CD4-positive, alpha-beta memory T cell (primary cell): ENCODE data around the gene RABGAP1L. TPM values are rescaled to one million over a fixed set of nuclear protein-coding genes. Genes with fewer than 3 reads are reported as not detected.

Source experiments
- CTCF ChIA-PET: fragments of 350-600 bp; sonication (Branson Sonifier 250); formaldehyde crosslinking; loops from one replicate; lab custom pipeline; 2021; ENCODE audit warnings: inconsistent platforms; ENCODE audit not compliant: partially characterized antibody; lab: Charles Lee
- POLR2A ChIA-PET: fragments of 350-600 bp; sonication (Branson Sonifier 250); formaldehyde crosslinking; loops from one replicate; lab custom pipeline; 2021; ENCODE audit not compliant: partially characterized antibody; lab: Charles Lee
- DNase-seq, 5 donors: peaks; one replicate each; pipeline versions ENCODE4 v3.0.0 to v3.0.0-alpha.2; 2020 to 2022; ENCODE audit warnings: mixed read lengths in 1 of 5
- H3K27ac ChIP-seq: one replicate; pipeline ENCODE4 v1.7.0; 2013; ENCODE audit warnings: low read depth, low read length
- H3K27me3 ChIP-seq: 2 replicates; pipeline ENCODE4 v1.7.0; 2013; ENCODE audit warnings: mild to moderate bottlenecking, low read length, moderate library complexity; ENCODE audit not compliant: insufficient read depth
- H3K36me3 ChIP-seq: 2 replicates; pipeline ENCODE4 v1.7.0; 2013; ENCODE audit warnings: mild to moderate bottlenecking, low read length, moderate library complexity; ENCODE audit not compliant: insufficient read depth
- H3K4me1 ChIP-seq: 2 replicates; pipeline ENCODE4 v1.7.0; 2013; ENCODE audit warnings: mild to moderate bottlenecking, low read length, moderate library complexity; ENCODE audit not compliant: insufficient read depth
- H3K4me3 ChIP-seq, 2 donors: one replicate each; pipeline ENCODE4 v1.7.0; 2013; ENCODE audit warnings: low read length in 2 of 2, mild to moderate bottlenecking in 1 of 2
- H3K9me3 ChIP-seq, 2 donors: one replicate each; pipeline ENCODE4 v1.7.0; 2013; ENCODE audit warnings: low read length in 2 of 2, control low read depth in 1 of 2; ENCODE audit not compliant: control insufficient read depth in 1 of 2
- H3K27ac Mint-ChIP-seq, 7 donors: one replicate each; pipeline ENCODE4 v1.8.0; 2020 to 2021; ENCODE audit warnings: mixed read lengths in 7 of 7, mild to moderate bottlenecking in 6 of 7, inconsistent platforms in 3 of 7, moderate library complexity in 3 of 7
- H3K27me3 Mint-ChIP-seq, 2 donors: one replicate each; pipeline ENCODE4 v1.8.0; 2020 to 2021; ENCODE audit warnings: mixed read lengths in 2 of 2
- H3K36me3 Mint-ChIP-seq, 2 donors: one replicate each; pipeline ENCODE4 v1.8.0; 2020 to 2021; ENCODE audit warnings: mixed read lengths in 2 of 2, inconsistent platforms in 1 of 2, mild to moderate bottlenecking in 1 of 2
- H3K4me1 Mint-ChIP-seq, 4 donors: one replicate each; pipeline ENCODE4 v1.8.0; 2020 to 2021; ENCODE audit warnings: mixed read lengths in 4 of 4, mild to moderate bottlenecking in 1 of 4
- H3K4me3 Mint-ChIP-seq, 8 donors: one replicate each; pipeline ENCODE4 v1.8.0; 2020 to 2021; ENCODE audit warnings: mixed read lengths in 8 of 8, mild to moderate bottlenecking in 7 of 8, moderate library complexity in 6 of 8, inconsistent platforms in 3 of 8
- H3K9me3 Mint-ChIP-seq, 8 donors: one replicate each; pipeline ENCODE4 v1.8.0; 2020 to 2021; ENCODE audit warnings: mixed read lengths in 8 of 8, mild to moderate bottlenecking in 5 of 8, inconsistent platforms in 3 of 8, moderate library complexity in 1 of 8
- intact Hi-C: fragments of 100-400 bp; cut with micrococcal nuclease; formaldehyde crosslinking; loops from one replicate; pipeline ENCODE4 v1.15.1; 2023
- polyA plus RNA-seq, 2 donors: library from polyadenylated mRNA; unstranded; fragments of 300-500 nt; fragmentation: Illumina TruSeq; gene quantifications; one replicate each; pipeline ENCODE4 v1.2.3, GENCODE V29; 2021
- total RNA-seq, 2 experiments: library from RNA; stranded (reverse); gene quantifications; one replicate each; pipeline ENCODE4 v1.2.3, GENCODE V29; 2021

The RABGAP1L gene
- total and polyA plus RNA-seq, 4 experiments from 2014 or later = 75.7 to 114 (median 96.8) TPM

- ChIA-PET CTCF (no interaction called here), POLR2A (no interaction called here)
- H3K36me3 ChIP-seq = no peaks in the 10 kb centered on the region
- H3K4me1 Mint-ChIP-seq = peaks cover 22 to 43% (median 37%) of the 10 kb centered on the region in 4 donors
- H3K27ac Mint-ChIP-seq = no peak overlapping the region
- peaks cover 7% of the 10 kb centered on the region for H3K4me1 ChIP-seq
- no peak overlapping the region for H3K4me3 ChIP-seq
- H3K36me3 Mint-ChIP-seq = peaks cover 2 to 6% of the 10 kb centered on the region in 2 donors
- H3K27me3 Mint-ChIP-seq = no peaks in the 10 kb centered on the region
- H3K4me3 Mint-ChIP-seq = no peak overlapping the region
- no peak overlapping the region for H3K27ac ChIP-seq
- H3K9me3 Mint-ChIP-seq = peaks cover 0 to 4% (median 2%) of the 10 kb centered on the region in 8 donors
- no peaks in the 10 kb centered on the region for H3K9me3 ChIP-seq
- no peaks in the 10 kb centered on the region for H3K27me3 ChIP-seq
- DNase-seq = no peak
- intact Hi-C loops = no loop called here
Measured at GRCh38 chr1:174415506-174415905, 256.2 kb downstream of the RABGAP1L start.

GRCh38 chr1:174417921-174418320, 258.6 kb downstream of the RABGAP1L start:
- ChIA-PET CTCF (no interaction called here), POLR2A (no interaction called here)
- H3K4me1 Mint-ChIP-seq = peaks cover 11 to 20% (median 16%) of the 10 kb centered on the region in 4 donors
- intact Hi-C loops = no loop called here
- H3K36me3 Mint-ChIP-seq = peaks cover 2 to 10% of the 10 kb centered on the region in 2 donors
- Histone ChIP-seq H3K4me1 (peaks cover 7% of the 10 kb centered on the region), H3K27me3 (no peaks in the 10 kb centered on the region), H3K36me3 (no peaks in the 10 kb centered on the region), H3K9me3 (no peaks in the 10 kb centered on the region), H3K4me3 (no peak overlapping the region), H3K27ac (no peak overlapping the region)
- DNase-seq = no peak
- H3K27me3 Mint-ChIP-seq = no peaks in the 10 kb centered on the region
- H3K9me3 Mint-ChIP-seq = peaks cover 0 to 2% (median 0%) of the 10 kb centered on the region in 8 donors
- no peak overlapping the region for H3K27ac Mint-ChIP-seq
- H3K4me3 Mint-ChIP-seq = no peak overlapping the region

- H3K4me3 ChIP-seq = no peak overlapping the region
- H3K27ac ChIP-seq = no peak overlapping the region
- H3K4me1 ChIP-seq = no peaks in the 10 kb centered on the region
- H3K4me1 Mint-ChIP-seq = peaks cover 2 to 8% (median 6%) of the 10 kb centered on the region in 4 donors
- H3K9me3 Mint-ChIP-seq = no peaks in the 10 kb centered on the region
- H3K9me3 ChIP-seq = no peaks in the 10 kb centered on the region
- no peaks in the 10 kb centered on the region for H3K27me3 ChIP-seq
- intact Hi-C loops = no loop called here
- peaks cover 0 to 10% of the 10 kb centered on the region in 2 donors for H3K36me3 Mint-ChIP-seq
- no peak overlapping the region for H3K27ac Mint-ChIP-seq
- no peak overlapping the region for H3K4me3 Mint-ChIP-seq
- DNase-seq = no peak
- CTCF ChIA-PET = no interaction called here
- POLR2A ChIA-PET = no interaction called here
- H3K36me3 ChIP-seq = no peaks in the 10 kb centered on the region
- H3K27me3 Mint-ChIP-seq = no peaks in the 10 kb centered on the region
Measured at GRCh38 chr1:174425121-174425520, 265.8 kb downstream of the RABGAP1L start.

- Mint-ChIP-seq H3K27ac (no peak overlapping the region), H3K9me3 (no peaks in the 10 kb centered on the region), H3K36me3 (peaks cover 0 to 6% of the 10 kb centered on the region in 2 donors), H3K4me3 (no peak overlapping the region), H3K27me3 (no peaks in the 10 kb centered on the region), H3K4me1 (peaks cover 2 to 9% (median 8%) of the 10 kb centered on the region in 4 donors)
- Histone ChIP-seq H3K4me3 (no peak overlapping the region), H3K36me3 (no peaks in the 10 kb centered on the region), H3K27me3 (no peaks in the 10 kb centered on the region), H3K27ac (no peak overlapping the region), H3K4me1 (no peaks in the 10 kb centered on the region), H3K9me3 (no peaks in the 10 kb centered on the region)
- DNase-seq = no peak
- intact Hi-C loops = no loop called here
- CTCF ChIA-PET = no interaction called here
- POLR2A ChIA-PET = no interaction called here
Measured at GRCh38 chr1:174426153-174426552, 266.8 kb downstream of the RABGAP1L start.

GRCh38 chr1:174428033-174428432, 268.7 kb downstream of the RABGAP1L start:
- Mint-ChIP-seq H3K4me1 (peaks cover 2 to 11% (median 8%) of the 10 kb centered on the region in 4 donors), H3K27me3 (no peaks in the 10 kb centered on the region), H3K4me3 (no peak overlapping the region), H3K27ac (no peak overlapping the region), H3K36me3 (no peaks in the 10 kb centered on the region), H3K9me3 (no peaks in the 10 kb centered on the region)
- no peak overlapping the region for H3K4me3 ChIP-seq
- ChIA-PET CTCF (no interaction called here), POLR2A (no interaction called here)
- H3K27ac ChIP-seq = no peak overlapping the region
- DNase-seq = no peak
- no peaks in the 10 kb centered on the region for H3K4me1 ChIP-seq
- no peaks in the 10 kb centered on the region for H3K27me3 ChIP-seq
- no peaks in the 10 kb centered on the region for H3K9me3 ChIP-seq
- no peaks in the 10 kb centered on the region for H3K36me3 ChIP-seq
- intact Hi-C loops = no loop called here

- Histone ChIP-seq H3K27me3 (no peaks in the 10 kb centered on the region), H3K36me3 (no peaks in the 10 kb centered on the region), H3K4me1 (no peaks in the 10 kb centered on the region), H3K9me3 (no peaks in the 10 kb centered on the region), H3K4me3 (no peak overlapping the region), H3K27ac (no peak overlapping the region)
- no peaks in the 10 kb centered on the region for H3K27me3 Mint-ChIP-seq
- H3K27ac Mint-ChIP-seq = no peak overlapping the region
- H3K4me3 Mint-ChIP-seq = no peak overlapping the region
- intact Hi-C loops = no loop called here
- peaks cover 2 to 11% (median 8%) of the 10 kb centered on the region in 4 donors for H3K4me1 Mint-ChIP-seq
- no peak for DNase-seq
- no peaks in the 10 kb centered on the region for H3K36me3 Mint-ChIP-seq
- H3K9me3 Mint-ChIP-seq = no peaks in the 10 kb centered on the region
- ChIA-PET CTCF (no interaction called here), POLR2A (no interaction called here)
Measured at GRCh38 chr1:174428739-174429138, 269.4 kb downstream of the RABGAP1L start.

- DNase-seq = no peak
- H3K4me3 Mint-ChIP-seq = no peak overlapping the region
- Histone ChIP-seq H3K27ac (no peak overlapping the region), H3K27me3 (no peaks in the 10 kb centered on the region), H3K9me3 (no peaks in the 10 kb centered on the region), H3K4me3 (no peak overlapping the region), H3K4me1 (no peaks in the 10 kb centered on the region), H3K36me3 (no peaks in the 10 kb centered on the region)
- POLR2A ChIA-PET = no interaction called here
- CTCF ChIA-PET = no interaction called here
- intact Hi-C loops = no loop called here
- peaks cover 4 to 9% of the 10 kb centered on the region in 2 donors for H3K36me3 Mint-ChIP-seq
- H3K27ac Mint-ChIP-seq = no peak overlapping the region
- H3K27me3 Mint-ChIP-seq = no peaks in the 10 kb centered on the region
- H3K4me1 Mint-ChIP-seq = peaks cover 0 to 6% (median 1%) of the 10 kb centered on the region in 4 donors
- H3K9me3 Mint-ChIP-seq = peaks cover 0 to 4% (median 0%) of the 10 kb centered on the region in 8 donors
Measured at GRCh38 chr1:174433451-174433850, 274.1 kb downstream of the RABGAP1L start.

GRCh38 chr1:174445351-174445750, 286.0 kb downstream of the RABGAP1L start:
- ChIA-PET CTCF (no interaction called here), POLR2A (no interaction called here)
- Histone ChIP-seq H3K4me1 (no peaks in the 10 kb centered on the region), H3K9me3 (no peaks in the 10 kb centered on the region), H3K4me3 (no peak overlapping the region), H3K27me3 (no peaks in the 10 kb centered on the region), H3K36me3 (no peaks in the 10 kb centered on the region), H3K27ac (no peak overlapping the region)
- H3K9me3 Mint-ChIP-seq = peaks cover 0 to 2% (median 0%) of the 10 kb centered on the region in 8 donors
- intact Hi-C loops = no loop called here
- no peak overlapping the region for H3K27ac Mint-ChIP-seq
- DNase-seq = no peak
- no peaks in the 10 kb centered on the region for H3K27me3 Mint-ChIP-seq
- H3K4me1 Mint-ChIP-seq = peaks cover 0 to 14% (median 7%) of the 10 kb centered on the region in 4 donors
- peaks cover 11 to 15% of the 10 kb centered on the region in 2 donors for H3K36me3 Mint-ChIP-seq
- H3K4me3 Mint-ChIP-seq = no peak overlapping the region
